ENCODE results near the gene NTRK2. TPM values are rescaled to one million over a fixed set of nuclear protein-coding genes. Genes with fewer than 3 reads are reported as not detected.
"Not testable (repeated sequence)": the region's sequence is repeated elsewhere in the genome, so short reads cannot be mapped to it uniquely, and the experiment has no call there.

Gene NTRK2
- total RNA-seq, 1 experiment from 2014 or later = not detected

DNA sequence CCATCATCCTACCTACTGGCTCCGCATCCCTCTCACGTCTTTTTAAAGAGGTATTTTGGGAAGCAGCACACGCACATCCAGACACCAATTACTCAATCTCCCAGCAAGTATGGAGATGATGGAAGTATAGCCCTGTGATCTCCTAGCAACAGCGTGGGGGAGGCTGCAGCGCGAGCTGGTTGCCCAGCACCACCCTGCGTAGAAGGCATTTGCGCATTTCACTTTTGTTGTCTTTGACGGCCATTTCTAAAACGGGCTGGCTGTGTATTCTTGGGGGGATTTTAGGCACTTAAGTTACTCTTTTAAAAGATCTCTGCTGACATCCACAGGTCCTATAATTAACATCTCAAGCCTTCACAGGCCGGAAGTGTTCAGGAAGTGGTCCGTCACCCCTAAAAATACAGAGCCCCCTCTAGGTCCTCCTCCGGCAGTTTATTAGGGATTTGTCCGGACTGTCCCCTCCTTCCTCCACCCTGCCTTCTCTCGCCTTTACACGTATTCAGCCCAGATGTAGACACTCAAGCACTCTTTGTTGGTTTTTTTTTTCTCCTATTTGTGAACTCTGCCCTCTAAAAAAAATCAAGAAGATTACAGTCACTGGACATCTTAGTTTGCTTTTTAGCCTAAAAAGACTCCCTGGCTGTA is 371.4 kb downstream of the NTRK2 start:
- no peak overlapping the region for H3K4me3 ChIP-seq
- no peaks in the 10 kb centered on the region for H3K9me3 ChIP-seq (replicated peaks)
- DNase-seq = no peak
- no peak overlapping the region for H3K27ac ChIP-seq
- H3K36me3 ChIP-seq = no peaks in the 10 kb centered on the region
- peaks cover 10% of the 10 kb centered on the region; the same call in 1 of the 2 replicates for H3K27me3 ChIP-seq
- H3K4me1 ChIP-seq = no peaks in the 10 kb centered on the region

DNA sequence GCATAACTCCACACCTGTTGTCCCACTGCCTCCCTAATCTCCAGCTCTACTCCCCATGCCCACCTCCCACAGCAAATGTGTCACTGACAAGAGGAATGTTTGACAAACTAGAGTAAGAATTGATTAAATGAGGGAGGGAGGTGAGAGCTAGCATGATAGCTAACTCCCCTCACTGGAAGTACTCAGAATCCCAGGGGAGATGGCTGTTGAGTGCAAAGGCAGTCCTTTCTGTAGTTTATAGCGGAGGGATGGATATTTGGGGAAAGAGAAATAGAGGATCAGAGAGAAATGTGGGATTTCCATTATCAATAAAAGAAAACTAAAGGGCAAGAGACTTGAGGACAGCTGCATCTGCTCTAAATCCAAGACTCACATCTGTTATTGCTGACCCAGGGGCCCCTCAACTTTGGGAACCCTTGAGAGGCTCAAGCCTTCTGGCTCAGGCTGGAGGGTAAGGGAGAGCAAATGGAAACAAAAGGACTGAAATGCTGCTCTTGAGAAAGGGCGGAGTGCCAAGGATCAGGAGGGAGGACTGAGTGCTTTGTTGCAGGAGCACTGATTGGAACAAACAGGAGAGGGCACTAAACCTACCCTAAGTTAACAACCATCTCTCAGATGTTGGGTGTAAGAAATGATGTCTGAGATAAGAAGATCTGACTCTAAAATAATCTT is 372.1 kb downstream of the NTRK2 start:
- Histone ChIP-seq H3K4me1 (no peaks in the 10 kb centered on the region), H3K27ac (no peak overlapping the region), H3K9me3 (replicated peaks) (no peaks in the 10 kb centered on the region), H3K27me3 (peaks cover 10% of the 10 kb centered on the region; the same call in 1 of the 2 replicates), H3K36me3 (no peaks in the 10 kb centered on the region), H3K4me3 (no peak overlapping the region)
- no peak for DNase-seq

DNA sequence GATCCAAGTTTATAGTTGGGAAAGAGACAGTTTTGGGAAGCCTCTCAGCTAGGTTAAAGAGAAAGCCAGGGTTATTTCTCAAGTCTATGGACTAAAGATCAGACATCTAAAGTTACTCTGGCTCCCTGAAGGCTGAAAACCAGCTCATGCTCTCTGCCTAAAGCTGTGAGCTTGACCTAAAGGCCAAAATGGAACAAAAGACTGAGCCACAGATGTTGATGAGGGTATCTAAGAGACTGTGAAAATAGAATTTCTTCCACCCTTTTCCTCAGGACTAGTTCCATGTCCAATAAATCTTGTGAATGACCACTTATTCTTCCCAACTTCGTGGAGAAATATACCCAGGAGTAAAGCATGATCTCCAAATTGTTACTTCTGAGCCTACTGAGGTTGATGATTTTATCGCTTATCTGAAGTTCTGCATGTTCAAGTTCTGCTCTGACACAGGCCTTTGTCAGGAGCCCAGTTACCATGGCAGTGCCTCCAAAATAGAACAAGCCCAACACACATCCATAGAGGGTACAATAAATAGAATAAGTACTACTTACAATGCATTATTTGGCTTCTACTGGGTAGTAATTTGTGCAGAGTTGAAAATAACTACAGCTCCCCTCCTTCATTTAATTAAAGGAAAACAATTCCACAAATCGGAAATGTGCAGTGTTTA is 373.6 kb downstream of the NTRK2 start:
- DNase-seq = no peak
- H3K9me3 ChIP-seq (replicated peaks) = no peaks in the 10 kb centered on the region
- H3K27ac ChIP-seq = no peak overlapping the region
- no peaks in the 10 kb centered on the region for H3K4me1 ChIP-seq
- peaks cover 10% of the 10 kb centered on the region; the same call in 1 of the 2 replicates for H3K27me3 ChIP-seq
- H3K4me3 ChIP-seq = no peak overlapping the region
- no peaks in the 10 kb centered on the region for H3K36me3 ChIP-seq

DNA sequence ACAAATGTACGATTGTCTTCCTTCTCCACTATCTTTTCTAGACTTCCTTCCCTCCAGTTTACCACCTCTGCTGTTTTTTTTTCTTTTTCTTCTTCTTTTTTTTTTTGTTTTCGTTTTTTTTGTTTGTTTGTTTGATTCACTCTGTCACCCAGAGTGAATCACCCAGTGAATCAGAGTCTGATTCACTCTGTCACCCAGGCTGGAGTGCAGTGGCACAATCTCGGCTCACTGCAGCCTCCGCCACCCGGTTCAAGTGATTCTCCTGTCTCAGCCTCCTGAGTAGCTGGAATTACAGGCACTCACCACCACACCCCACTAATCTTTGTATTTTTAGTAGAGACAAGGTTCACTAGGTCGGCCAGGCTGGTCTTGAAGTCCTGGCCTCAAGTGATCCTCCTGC is 375.7 kb downstream of the NTRK2 start:
- Histone ChIP-seq H3K27me3 (peaks cover 8% of the 10 kb centered on the region; the same call in 1 of the 2 replicates), H3K27ac (no peak overlapping the region), H3K4me3 (no peak overlapping the region), H3K36me3 (no peaks in the 10 kb centered on the region), H3K9me3 (replicated peaks) (no peaks in the 10 kb centered on the region), H3K4me1 (no peaks in the 10 kb centered on the region)
- no peak for DNase-seq

DNA sequence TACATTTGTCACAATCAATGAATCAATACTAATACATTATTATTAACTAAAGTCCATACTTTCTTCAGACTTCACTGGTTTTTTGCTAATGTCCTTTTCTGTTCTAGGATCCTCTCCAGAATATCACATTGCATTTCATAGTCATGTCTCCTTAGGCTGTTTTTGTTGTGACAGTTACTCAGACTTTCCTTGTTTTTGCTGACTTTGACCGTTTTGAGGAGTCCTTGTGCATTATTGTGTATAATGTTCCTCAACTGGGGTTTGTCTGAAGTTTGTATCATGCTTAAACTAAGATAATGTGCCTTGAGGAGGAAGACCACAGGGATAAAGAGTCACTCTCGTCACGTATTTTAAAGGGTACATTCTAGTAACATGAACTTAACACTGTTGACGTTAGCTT is 376.9 kb downstream of the NTRK2 start:
- Histone ChIP-seq H3K4me3 (no peak overlapping the region), H3K27ac (no peak overlapping the region), H3K36me3 (no peaks in the 10 kb centered on the region), H3K9me3 (replicated peaks) (no peaks in the 10 kb centered on the region), H3K4me1 (no peaks in the 10 kb centered on the region), H3K27me3 (peaks cover 8% of the 10 kb centered on the region; the same call in 1 of the 2 replicates)
- no peak for DNase-seq

DNA sequence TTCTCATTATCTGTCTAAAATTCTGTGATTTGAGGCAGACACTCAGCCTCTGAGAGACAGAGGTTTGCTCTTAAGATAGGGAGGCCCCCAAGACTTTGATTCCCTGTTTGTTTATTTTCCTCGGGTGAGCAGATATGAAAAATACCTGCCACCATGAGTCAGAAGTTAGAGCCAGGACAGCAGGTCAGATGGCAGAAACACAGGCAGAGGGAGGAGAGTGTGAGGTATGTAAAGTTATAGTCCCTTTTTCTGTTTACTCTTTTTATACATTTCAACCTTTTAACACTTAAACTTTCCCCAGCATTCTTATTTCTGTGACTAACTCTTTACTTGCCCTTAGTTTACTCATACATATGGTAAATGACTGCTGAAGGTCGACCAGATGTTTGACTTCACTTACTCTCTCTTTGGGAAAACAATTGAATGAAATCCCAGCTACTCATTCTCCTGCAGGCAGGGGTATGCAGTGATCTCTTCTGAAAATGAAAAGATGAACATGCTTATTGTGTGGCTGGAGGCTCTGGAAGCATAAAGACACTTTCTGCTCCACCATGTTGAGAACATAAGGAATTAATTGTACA is 383.8 kb downstream of the NTRK2 start:
- no peaks in the 10 kb centered on the region for H3K9me3 ChIP-seq (replicated peaks)
- no peaks in the 10 kb centered on the region for H3K36me3 ChIP-seq
- no peak overlapping the region for H3K4me3 ChIP-seq
- no peak overlapping the region for H3K27ac ChIP-seq
- no peak for DNase-seq
- H3K27me3 ChIP-seq = no peaks in the 10 kb centered on the region
- no peaks in the 10 kb centered on the region for H3K4me1 ChIP-seq

DNA sequence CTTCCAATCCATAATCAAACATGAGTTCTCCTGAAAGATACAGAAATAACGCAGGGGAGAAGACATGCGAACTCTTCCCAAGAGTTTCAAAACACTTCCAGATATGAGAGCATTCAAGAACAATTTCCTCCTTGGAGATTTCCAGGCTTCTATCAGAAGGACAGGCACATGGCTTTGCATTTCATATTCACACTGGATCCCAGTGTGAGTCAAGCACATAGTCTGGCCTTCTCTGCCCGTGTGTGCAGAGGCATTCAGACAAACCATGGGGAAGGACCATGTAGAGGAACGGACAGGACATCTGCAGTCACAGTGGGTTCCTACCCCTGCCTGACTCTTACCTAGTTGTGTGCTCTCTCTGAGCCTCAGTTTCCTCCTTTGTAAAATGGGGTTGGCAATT is 384.5 kb downstream of the NTRK2 start:
- no peaks in the 10 kb centered on the region for H3K27me3 ChIP-seq
- H3K4me3 ChIP-seq = no peak overlapping the region
- no peak for DNase-seq
- no peaks in the 10 kb centered on the region for H3K36me3 ChIP-seq
- H3K27ac ChIP-seq = no peak overlapping the region
- no peaks in the 10 kb centered on the region for H3K4me1 ChIP-seq
- no peaks in the 10 kb centered on the region for H3K9me3 ChIP-seq (replicated peaks)

DNA sequence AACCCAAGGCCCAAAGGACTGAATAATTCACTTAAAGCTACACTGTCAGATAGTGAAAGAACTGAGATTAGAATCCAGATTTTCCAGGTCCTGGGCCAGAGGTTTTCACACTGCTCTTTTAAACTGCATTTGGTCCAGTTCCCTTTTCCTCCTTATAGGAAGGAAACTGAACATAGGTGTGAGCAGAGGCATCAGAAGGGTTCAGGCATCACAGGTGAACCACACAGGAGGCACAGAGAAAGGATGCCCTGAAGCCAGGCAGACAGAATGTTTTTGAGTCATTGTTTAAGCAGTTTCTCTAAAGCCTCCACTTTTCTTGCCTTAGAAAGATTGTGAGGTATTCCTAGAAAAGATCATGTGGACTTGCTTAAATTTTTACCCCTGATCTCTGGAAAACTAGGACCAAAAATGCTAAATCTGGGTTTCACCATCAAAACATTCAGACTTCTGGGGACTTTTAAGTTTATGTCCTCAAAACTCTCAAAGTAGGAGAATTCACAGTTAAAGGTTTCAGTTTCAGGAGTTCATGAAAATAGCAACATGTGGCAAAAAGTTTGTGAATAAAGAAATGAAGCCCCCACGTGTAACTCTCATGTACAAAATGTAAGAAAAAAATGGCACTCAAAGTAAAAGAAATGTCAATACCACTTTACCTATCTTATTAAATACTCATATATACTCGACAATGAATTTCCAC is 386.1 kb downstream of the NTRK2 start:
- H3K4me3 ChIP-seq = no peak overlapping the region
- 0 out of 2 replicates have a peak, but pooled peaks cover 4% of the 10 kb centered on the region for H3K27me3 ChIP-seq
- H3K27ac ChIP-seq = no peak overlapping the region
- H3K9me3 ChIP-seq (replicated peaks) = no peaks in the 10 kb centered on the region
- no peak for DNase-seq
- H3K4me1 ChIP-seq = no peaks in the 10 kb centered on the region
- no peaks in the 10 kb centered on the region for H3K36me3 ChIP-seq

DNA sequence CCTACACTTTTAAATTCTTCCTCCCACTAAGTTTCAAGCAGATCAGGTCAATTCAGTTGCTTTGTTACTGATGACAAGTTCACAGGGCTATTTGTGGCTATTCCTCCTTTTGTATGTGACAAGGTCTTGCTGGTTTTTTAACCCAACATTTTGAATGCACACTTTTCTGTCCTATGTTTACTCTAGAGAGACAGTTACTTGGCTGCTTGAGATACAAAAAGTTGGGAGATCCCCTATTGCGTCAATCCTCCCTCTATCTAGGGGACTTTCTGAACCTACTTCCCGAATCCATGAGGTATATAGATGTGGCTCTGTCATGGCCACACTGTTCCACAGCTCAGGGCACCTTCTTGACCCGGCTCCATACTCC is 386.7 kb downstream of the NTRK2 start:
- no peak for DNase-seq
- H3K27ac ChIP-seq = no peak overlapping the region
- H3K4me1 ChIP-seq = no peaks in the 10 kb centered on the region
- H3K36me3 ChIP-seq = no peaks in the 10 kb centered on the region
- H3K9me3 ChIP-seq (replicated peaks) = no peaks in the 10 kb centered on the region
- 0 out of 2 replicates have a peak, but pooled peaks cover 4% of the 10 kb centered on the region for H3K27me3 ChIP-seq
- H3K4me3 ChIP-seq = no peak overlapping the region

DNA sequence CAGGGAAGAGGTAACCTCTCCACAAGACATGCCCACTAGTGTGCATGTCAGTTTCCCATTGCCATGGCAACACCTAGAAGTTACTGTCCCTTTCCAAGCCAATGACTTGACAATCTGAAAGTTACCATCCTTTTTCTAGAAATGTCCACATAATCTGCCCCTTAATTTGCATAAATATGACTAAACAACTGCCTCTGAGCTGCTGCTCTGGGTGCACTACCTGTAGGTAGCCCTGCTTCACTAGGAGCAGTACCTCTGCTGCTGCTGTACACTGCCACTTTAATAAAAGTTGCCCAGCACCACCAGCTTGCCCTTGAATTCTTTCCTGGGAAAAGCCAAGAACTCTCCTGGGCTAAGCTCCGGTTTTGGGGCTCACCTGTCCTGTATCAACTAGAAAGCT is 392.4 kb downstream of the NTRK2 start:
- Histone ChIP-seq H3K4me3 (no peak overlapping the region), H3K27ac (no peak overlapping the region), H3K9me3 (replicated peaks) (no peaks in the 10 kb centered on the region), H3K4me1 (no peaks in the 10 kb centered on the region), H3K27me3 (0 out of 2 replicates have a peak, but pooled peaks cover 4% of the 10 kb centered on the region), H3K36me3 (no peaks in the 10 kb centered on the region)
- no peak for DNase-seq

DNA sequence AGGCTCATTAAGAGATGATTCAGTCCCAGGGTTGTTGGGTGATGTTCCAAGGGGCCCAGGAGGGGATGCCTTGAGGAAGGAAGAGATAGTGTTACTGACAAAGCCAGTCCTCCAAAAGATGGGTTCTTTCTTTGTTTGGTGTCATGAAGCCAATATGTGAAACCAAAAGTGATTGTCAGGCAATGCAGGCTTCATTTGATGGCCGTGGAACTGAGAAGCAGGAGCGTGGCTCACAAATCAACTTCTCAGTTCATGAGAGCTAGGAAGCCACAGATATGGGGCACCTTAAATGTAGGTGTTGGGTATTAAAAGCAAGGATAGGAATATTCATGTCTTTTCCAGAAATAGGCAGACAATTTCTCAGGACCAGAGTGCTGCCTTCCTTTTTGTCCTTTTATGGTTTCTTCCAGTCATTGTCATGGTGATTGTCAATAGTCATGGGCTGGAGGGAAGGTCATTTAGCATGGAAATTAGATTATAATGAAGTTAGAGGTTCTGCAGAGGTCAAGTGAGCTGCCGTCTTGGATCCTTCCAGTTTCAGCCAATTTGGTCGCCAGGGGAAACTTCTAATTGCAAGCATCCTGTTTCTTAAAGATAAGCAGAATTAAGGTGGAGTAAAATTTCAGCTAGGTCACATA is 393.0 kb downstream of the NTRK2 start:
- Histone ChIP-seq H3K27me3 (0 out of 2 replicates have a peak, but pooled peaks cover 4% of the 10 kb centered on the region), H3K27ac (no peak overlapping the region), H3K4me1 (no peaks in the 10 kb centered on the region), H3K9me3 (replicated peaks) (no peaks in the 10 kb centered on the region), H3K4me3 (no peak overlapping the region), H3K36me3 (no peaks in the 10 kb centered on the region)
- DNase-seq = no peak

DNA sequence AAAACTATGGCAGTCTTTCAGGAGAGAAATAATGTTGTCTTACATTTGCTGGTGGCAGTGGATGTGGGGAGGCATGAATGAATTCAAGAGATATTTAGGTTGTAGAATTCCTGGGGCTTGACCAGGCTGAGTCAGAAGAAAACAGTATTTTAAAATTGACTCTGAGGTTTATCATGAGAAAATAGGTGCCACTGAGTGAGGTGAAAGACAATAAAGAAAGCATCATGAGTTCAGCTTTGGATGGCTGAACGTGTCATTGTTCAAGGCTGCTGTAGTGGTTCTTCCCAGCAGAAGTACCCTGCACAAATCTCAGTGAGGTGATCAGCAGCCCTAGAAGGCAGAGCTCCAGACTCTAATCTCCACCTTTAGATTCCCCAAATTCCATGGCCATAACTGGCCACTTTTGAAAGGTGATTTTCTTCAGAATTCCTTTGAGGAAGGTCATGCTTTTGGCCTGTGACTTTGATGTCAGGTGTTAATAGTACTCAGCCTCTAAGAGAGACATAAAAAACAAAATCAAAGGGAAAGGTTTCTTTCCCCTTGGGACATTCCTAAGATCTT is 395.4 kb downstream of the NTRK2 start:
- DNase-seq = no peak
- H3K27me3 ChIP-seq = no peaks in the 10 kb centered on the region
- no peak overlapping the region for H3K4me3 ChIP-seq
- H3K27ac ChIP-seq = no peak overlapping the region
- H3K36me3 ChIP-seq = no peaks in the 10 kb centered on the region
- no peaks in the 10 kb centered on the region for H3K9me3 ChIP-seq (replicated peaks)
- H3K4me1 ChIP-seq = no peaks in the 10 kb centered on the region

DNA sequence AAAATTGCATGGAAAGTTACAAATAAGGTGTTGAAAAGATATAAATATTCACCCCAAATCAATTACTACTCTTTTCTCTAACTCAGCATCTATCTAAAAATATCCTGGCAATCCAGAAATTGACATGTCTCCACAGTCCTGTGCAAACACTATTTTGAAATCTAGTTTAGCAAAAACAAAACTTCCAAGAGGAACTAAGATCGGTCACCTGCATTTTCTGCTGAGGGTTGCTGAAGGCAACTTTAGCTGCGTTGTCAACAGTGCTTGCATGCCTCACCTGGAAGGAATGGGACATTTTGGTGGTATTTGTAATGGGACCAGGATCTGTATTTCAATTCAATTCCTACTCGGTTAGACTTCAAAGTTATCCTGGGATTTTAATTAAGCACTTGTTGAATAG is 398.3 kb downstream of the NTRK2 start:
- Histone ChIP-seq H3K27ac (no peak overlapping the region), H3K4me1 (no peaks in the 10 kb centered on the region), H3K4me3 (no peak overlapping the region), H3K27me3 (no peaks in the 10 kb centered on the region), H3K9me3 (replicated peaks) (no peaks in the 10 kb centered on the region), H3K36me3 (no peaks in the 10 kb centered on the region)
- no peak for DNase-seq

DNA sequence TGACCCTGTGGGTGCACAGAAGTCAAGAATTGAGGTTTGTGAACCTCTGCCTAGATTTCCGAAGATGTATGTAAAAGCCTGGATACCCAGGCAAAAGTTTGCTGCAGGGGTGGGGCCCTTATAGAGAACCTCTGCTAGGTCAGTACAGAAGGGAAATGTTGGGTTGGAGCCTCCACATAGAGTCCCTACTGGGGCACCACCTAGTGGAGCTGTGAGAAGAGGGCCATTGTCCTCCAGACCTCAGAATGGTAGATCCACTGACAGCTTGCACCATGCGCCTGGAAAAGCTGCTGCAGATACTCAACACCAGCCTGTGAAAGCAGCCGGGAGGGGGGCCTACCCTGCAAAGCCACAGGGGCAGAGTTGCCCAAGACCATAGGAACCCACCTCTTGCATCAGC is 399.9 kb downstream of the NTRK2 start:
- H3K27ac ChIP-seq; H3K9me3 ChIP-seq (replicated peaks); H3K36me3 ChIP-seq; H3K27me3 ChIP-seq; H3K4me3 ChIP-seq; DNase-seq; H3K4me1 ChIP-seq: not testable (repeated sequence)

Measured in SJCRH30 (cell line).